ENCODE results near the gene MAGED4. TPM values are rescaled to one million over a fixed set of nuclear protein-coding genes. Genes with fewer than 3 reads are reported as not detected.
"Not testable (repeated sequence)": the region's sequence is repeated elsewhere in the genome, so short reads cannot be mapped to it uniquely, and the experiment has no call there.

Gene MAGED4
- total RNA-seq, 1 experiment from 2014 or later = not detected

DNA sequence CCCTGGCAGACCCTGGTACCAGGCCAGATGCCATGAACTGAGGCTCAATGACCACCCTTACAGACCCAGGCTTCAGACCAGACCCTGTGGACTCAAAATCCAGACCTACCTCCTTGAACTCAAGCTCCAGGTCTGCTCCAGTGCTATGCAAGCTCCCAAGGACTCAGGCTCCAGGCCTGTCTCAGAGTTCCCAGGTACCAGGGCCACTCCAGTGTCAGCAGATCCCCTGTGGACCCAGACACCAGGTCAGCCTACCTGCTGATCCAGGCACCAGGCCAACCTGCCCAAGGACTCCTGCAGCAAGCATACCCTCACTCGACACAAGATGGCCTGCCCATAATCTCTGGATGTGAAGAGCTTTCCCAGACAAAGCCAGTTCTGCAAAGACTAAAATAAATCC, 44.7 kb upstream of the MAGED4 start:
- no peak for DNase-seq
- ChIA-PET CTCF (no interaction called here), POLR2A (ENCODE audit: unreplicated experiment) (no interaction called here)
- Histone ChIP-seq H4K20me1 (ENCODE audit: insufficient read depth) (no peaks in the 10 kb centered on the region), H3K9me3 (ENCODE audit: insufficient read depth, low read depth) (no peaks in the 10 kb centered on the region), H2AFZ (no peak overlapping the region), H3K4me3 (no peak overlapping the region), H3K9me2 (ENCODE audit: insufficient read depth) (no peaks in the 10 kb centered on the region), H3F3A (ENCODE audit: insufficient read depth, low read depth) (no peaks in the 10 kb centered on the region), H3K4me2 (no peak overlapping the region), H3K79me2 (ENCODE audit: low read depth) (no peaks in the 10 kb centered on the region), H3K36me3 (ENCODE audit: low read depth) (no peaks in the 10 kb centered on the region), H3K27ac (no peak overlapping the region), H3K27me3 (ENCODE audit: insufficient read depth, low read depth) (no peaks in the 10 kb centered on the region), H3K4me1 (replicated peaks; ENCODE audit: insufficient read depth) (no peaks in the 10 kb centered on the region)
- no TSS peak for BruUV-seq (replicated peaks)
- no peak for TF ChIP-seq EZH2 (IDR thresholded peaks at IDR 0.05; ENCODE audit: low read depth)
- TF ChIP-seq, protein P1, sequence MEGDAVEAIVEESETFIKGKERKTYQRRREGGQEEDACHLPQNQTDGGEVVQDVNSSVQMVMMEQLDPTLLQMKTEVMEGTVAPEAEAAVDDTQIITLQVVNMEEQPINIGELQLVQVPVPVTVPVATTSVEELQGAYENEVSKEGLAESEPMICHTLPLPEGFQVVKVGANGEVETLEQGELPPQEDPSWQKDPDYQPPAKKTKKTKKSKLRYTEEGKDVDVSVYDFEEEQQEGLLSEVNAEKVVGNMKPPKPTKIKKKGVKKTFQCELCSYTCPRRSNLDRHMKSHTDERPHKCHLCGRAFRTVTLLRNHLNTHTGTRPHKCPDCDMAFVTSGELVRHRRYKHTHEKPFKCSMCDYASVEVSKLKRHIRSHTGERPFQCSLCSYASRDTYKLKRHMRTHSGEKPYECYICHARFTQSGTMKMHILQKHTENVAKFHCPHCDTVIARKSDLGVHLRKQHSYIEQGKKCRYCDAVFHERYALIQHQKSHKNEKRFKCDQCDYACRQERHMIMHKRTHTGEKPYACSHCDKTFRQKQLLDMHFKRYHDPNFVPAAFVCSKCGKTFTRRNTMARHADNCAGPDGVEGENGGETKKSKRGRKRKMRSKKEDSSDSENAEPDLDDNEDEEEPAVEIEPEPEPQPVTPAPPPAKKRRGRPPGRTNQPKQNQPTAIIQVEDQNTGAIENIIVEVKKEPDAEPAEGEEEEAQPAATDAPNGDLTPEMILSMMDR (conservative IDR thresholded peaks at IDR 0.05) = no peak
- intact Hi-C loops (cut with micrococcal nuclease; ENCODE audit: unreplicated experiment) = no loop called here

DNA sequence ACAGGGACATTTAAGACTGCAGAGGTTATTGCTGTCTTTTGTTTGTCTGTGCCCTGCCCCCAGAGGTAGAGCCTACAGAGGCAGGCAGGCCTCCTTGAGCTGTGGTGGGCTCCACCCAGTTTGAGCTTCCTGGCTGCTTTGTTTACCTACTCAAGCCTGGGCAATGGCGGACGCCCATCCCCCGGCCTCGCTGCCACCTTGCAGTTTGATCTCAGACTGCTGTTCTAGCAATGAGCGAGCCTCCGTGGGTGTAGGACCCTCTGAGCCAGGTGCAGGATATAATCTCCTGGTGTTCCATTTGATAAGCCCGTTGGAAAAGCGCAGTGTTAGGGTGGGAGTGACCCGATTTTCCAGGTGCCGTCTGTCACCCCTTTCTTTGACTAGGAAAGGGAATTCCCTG, 34.0 kb upstream of the MAGED4 start:
- H3K9me3 ChIP-seq (ENCODE audit: insufficient read depth, low read depth); POLR2A ChIA-PET (ENCODE audit: unreplicated experiment); DNase-seq; H3K27ac ChIP-seq; H3K36me3 ChIP-seq (ENCODE audit: low read depth); H3K79me2 ChIP-seq (ENCODE audit: low read depth); H2AFZ ChIP-seq; intact Hi-C loops (cut with micrococcal nuclease; ENCODE audit: unreplicated experiment); H3K4me1 ChIP-seq (replicated peaks; ENCODE audit: insufficient read depth); H3K9me2 ChIP-seq (ENCODE audit: insufficient read depth); H3K4me3 ChIP-seq; H3K27me3 ChIP-seq (ENCODE audit: insufficient read depth, low read depth); BruUV-seq (replicated peaks); H3F3A ChIP-seq (ENCODE audit: insufficient read depth, low read depth); H4K20me1 ChIP-seq (ENCODE audit: insufficient read depth); H3K4me2 ChIP-seq; CTCF ChIA-PET: not testable (repeated sequence)

DNA sequence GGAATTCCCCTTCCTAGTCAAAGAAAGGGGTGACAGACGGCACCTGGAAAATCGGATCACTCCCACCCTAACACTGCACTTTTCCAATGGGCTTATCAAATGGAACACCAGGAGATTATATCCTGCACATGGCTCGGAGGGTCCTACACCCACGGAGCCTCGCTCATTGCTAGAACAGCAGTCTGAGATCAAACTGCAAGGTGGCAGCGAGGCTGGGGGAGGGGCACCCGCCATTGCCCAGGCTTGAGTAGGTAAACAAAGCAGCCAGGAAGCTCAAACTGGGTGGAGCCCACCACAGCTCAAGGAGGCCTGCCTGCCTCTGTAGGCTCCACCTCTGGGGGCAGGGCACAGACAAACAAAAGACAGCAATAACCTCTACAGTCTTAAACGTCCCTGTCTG, 24.5 kb upstream of the MAGED4 start:
- DNase-seq; CTCF ChIA-PET; H3K36me3 ChIP-seq (ENCODE audit: low read depth): not testable (repeated sequence)

DNA sequence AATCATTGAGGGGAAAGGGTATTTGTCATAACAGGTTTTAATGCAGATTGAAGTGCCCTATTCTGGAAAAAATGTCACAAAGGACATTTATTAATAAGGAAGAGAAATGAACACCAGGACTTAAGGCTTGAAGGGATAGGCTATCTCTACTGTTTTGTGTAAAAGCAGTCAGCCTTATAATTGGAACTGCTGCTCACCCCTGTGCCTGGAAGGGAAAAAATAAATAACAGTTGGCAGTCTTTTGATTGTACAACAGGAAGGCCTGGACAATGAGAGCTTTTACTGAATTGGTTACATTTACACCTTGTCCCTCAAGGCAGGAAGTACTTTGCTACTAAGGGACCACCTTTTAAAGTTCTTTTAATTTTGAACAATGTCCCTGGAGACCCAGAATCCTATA, 17.8 kb upstream of the MAGED4 start:
- no peaks in the 10 kb centered on the region for H3F3A ChIP-seq (ENCODE audit: insufficient read depth, low read depth)
- no peaks in the 10 kb centered on the region for H3K9me3 ChIP-seq (ENCODE audit: insufficient read depth, low read depth)
- no peak overlapping the region for H2AFZ ChIP-seq
- no peaks in the 10 kb centered on the region for H3K27me3 ChIP-seq (ENCODE audit: insufficient read depth, low read depth)
- TF ChIP-seq, protein P1 (conservative IDR thresholded peaks at IDR 0.05) = no peak
- TF ChIP-seq EZH2 (IDR thresholded peaks at IDR 0.05; ENCODE audit: low read depth) = no peak
- ChIA-PET POLR2A (ENCODE audit: unreplicated experiment) (no interaction called here), CTCF (no interaction called here)
- no peaks in the 10 kb centered on the region for H3K9me2 ChIP-seq (ENCODE audit: insufficient read depth)
- no peak overlapping the region for H3K27ac ChIP-seq
- no peak overlapping the region for H3K4me3 ChIP-seq
- no peaks in the 10 kb centered on the region for H3K79me2 ChIP-seq (ENCODE audit: low read depth)
- no peak for DNase-seq
- no peaks in the 10 kb centered on the region for H3K36me3 ChIP-seq (ENCODE audit: low read depth)
- intact Hi-C loops (cut with micrococcal nuclease; ENCODE audit: unreplicated experiment) = no loop called here
- H4K20me1 ChIP-seq (ENCODE audit: insufficient read depth) = no peaks in the 10 kb centered on the region
- H3K4me1 ChIP-seq (replicated peaks; ENCODE audit: insufficient read depth) = no peaks in the 10 kb centered on the region
- BruUV-seq (replicated peaks) = no TSS peak
- no peak overlapping the region for H3K4me2 ChIP-seq

More for the DNA sequence above, 24.5 kb upstream of the MAGED4 start:
- H3K9me3 ChIP-seq (ENCODE audit: insufficient read depth, low read depth); intact Hi-C loops (cut with micrococcal nuclease; ENCODE audit: unreplicated experiment); H2AFZ ChIP-seq; H3K27ac ChIP-seq; BruUV-seq (replicated peaks); H3K4me3 ChIP-seq; H3K27me3 ChIP-seq (ENCODE audit: insufficient read depth, low read depth); H3K4me2 ChIP-seq; H3K79me2 ChIP-seq (ENCODE audit: low read depth); POLR2A ChIA-PET (ENCODE audit: unreplicated experiment); H3K9me2 ChIP-seq (ENCODE audit: insufficient read depth); H3F3A ChIP-seq (ENCODE audit: insufficient read depth, low read depth); H4K20me1 ChIP-seq (ENCODE audit: insufficient read depth); H3K4me1 ChIP-seq (replicated peaks; ENCODE audit: insufficient read depth): not testable (repeated sequence)

DNA sequence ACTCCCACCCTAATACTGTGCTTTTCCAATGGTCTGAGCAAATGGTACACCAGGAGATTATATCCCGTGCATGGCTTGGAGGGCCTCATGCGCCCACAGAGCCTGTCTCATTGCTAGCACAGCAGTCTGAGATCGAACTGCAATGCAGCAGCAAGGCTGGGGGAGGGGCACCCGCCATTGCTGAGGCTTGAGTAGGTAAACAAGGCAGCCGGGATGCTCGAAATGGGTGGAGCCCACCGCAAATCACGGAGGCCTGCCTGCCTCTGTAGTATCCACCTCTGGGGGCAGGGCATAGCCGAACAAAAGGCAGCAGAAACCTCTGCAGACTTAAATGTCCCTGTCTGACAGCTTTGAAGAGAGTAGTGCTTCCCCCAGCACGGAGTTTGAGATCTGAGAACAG, 13.6 kb upstream of the MAGED4 start:
- POLR2A ChIA-PET (ENCODE audit: unreplicated experiment); H3K4me2 ChIP-seq; intact Hi-C loops (cut with micrococcal nuclease; ENCODE audit: unreplicated experiment): not testable (repeated sequence)

DNA sequence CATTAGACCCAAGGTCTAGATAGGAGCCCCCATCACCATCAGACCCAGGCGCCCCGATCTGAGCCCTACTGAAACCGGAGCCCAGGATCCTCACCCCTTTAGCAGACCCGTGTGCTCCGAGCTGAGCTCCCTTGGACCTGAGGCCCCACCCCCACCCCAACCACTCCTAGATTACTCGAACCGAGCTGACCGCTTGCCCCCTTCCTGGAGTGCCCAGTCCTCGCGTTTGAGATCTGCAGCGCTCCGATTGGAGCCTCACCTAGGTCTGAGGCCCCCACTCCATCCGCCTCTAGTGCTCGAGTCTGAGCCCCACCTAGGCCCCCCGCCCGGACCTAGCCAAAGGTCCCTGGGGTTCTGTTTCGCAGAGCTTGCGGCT, 378 bp downstream of the MAGED4 start:
- H3K9me3 ChIP-seq (ENCODE audit: insufficient read depth, low read depth); BruUV-seq (replicated peaks); H3K36me3 ChIP-seq (ENCODE audit: low read depth); H3K4me1 ChIP-seq (replicated peaks; ENCODE audit: insufficient read depth); H3K4me2 ChIP-seq; POLR2A ChIA-PET (ENCODE audit: unreplicated experiment); H2AFZ ChIP-seq; CTCF ChIA-PET; H3K27me3 ChIP-seq (ENCODE audit: insufficient read depth, low read depth); H3K79me2 ChIP-seq (ENCODE audit: low read depth); H3K27ac ChIP-seq; H3K9me2 ChIP-seq (ENCODE audit: insufficient read depth); H4K20me1 ChIP-seq (ENCODE audit: insufficient read depth); DNase-seq; intact Hi-C loops (cut with micrococcal nuclease; ENCODE audit: unreplicated experiment); H3F3A ChIP-seq (ENCODE audit: insufficient read depth, low read depth); H3K4me3 ChIP-seq: not testable (repeated sequence)

More for the DNA sequence above, 13.6 kb upstream of the MAGED4 start:
- H3K79me2 ChIP-seq (ENCODE audit: low read depth); H4K20me1 ChIP-seq (ENCODE audit: insufficient read depth); H3K9me3 ChIP-seq (ENCODE audit: insufficient read depth, low read depth); H3K27ac ChIP-seq; H3K27me3 ChIP-seq (ENCODE audit: insufficient read depth, low read depth); H3K4me3 ChIP-seq; CTCF ChIA-PET; H2AFZ ChIP-seq; H3K4me1 ChIP-seq (replicated peaks; ENCODE audit: insufficient read depth); H3K36me3 ChIP-seq (ENCODE audit: low read depth); BruUV-seq (replicated peaks); DNase-seq; H3K9me2 ChIP-seq (ENCODE audit: insufficient read depth); H3F3A ChIP-seq (ENCODE audit: insufficient read depth, low read depth): not testable (repeated sequence)
